Testis (tissue), 3 donors: ENCODE data around the gene FGF12. TPM values are rescaled to one million over a fixed set of nuclear protein-coding genes. Genes with fewer than 3 reads are reported as not detected.

Experiments used
- DNase-seq: peaks from one replicate; pipeline ENCODE4 v3.0.0-alpha.2; 2019
- H3K27ac ChIP-seq, 2 donors: fragments of 200-600 bp; sonication (generic); one replicate each; pipeline ENCODE4 v1.5.1; 2019
- H3K27me3 ChIP-seq: fragments of 200-600 bp; sonication (generic); one replicate; pipeline ENCODE4 v1.5.1; 2019
- H3K36me3 ChIP-seq: fragments of 200-600 bp; sonication (generic); one replicate; pipeline ENCODE4 v1.5.1; 2017; ENCODE audit warnings: low read depth; ENCODE audit errors: missing control alignments
- H3K4me1 ChIP-seq: fragments of 200-600 bp; sonication (generic); one replicate; pipeline ENCODE4 v1.5.1; 2019
- H3K4me3 ChIP-seq, 2 donors: fragments of 200-600 bp; sonication (generic); one replicate each; pipeline ENCODE4 v1.5.1; 2017 to 2019
- H3K9me3 ChIP-seq: fragments of 200-600 bp; sonication (generic); one replicate; pipeline ENCODE4 v1.5.1; 2017
- CTCF ChIP-seq, 3 experiments: fragments of 450-650 bp in 2 of 3; fragments of 200-600 bp in 1 of 3; sonication (generic) in 1 of 3; IDR thresholded peaks; one replicate each; pipeline ENCODE4 v1.5.1; 2016 to 2019; ENCODE audit warnings: antibody characterized with exemption in 3 of 3, mild to moderate bottlenecking in 2 of 3, moderate library complexity in 1 of 3
- POLR2A ChIP-seq: fragments of 450-650 bp; IDR thresholded peaks from one replicate; pipeline ENCODE4 v1.6.1; 2017; ENCODE audit warnings: antibody characterized with exemption, mild to moderate bottlenecking, moderate library complexity
- WGBS, 2 donors: methylation state at CpG; one replicate each; pipeline ENCODE4 v1.1.5; 2018; 5-methylcytosine and 5-hydroxymethylcytosine counted together
- intact Hi-C: fragments of 100-400 bp; cut with DNase I; formaldehyde crosslinking; loops from one replicate; pipeline ENCODE4 v1.15.1; 2023; ENCODE audit warnings: low total_unique reads
- polyA plus RNA-seq: library from polyadenylated mRNA; stranded (reverse); fragments of 350-450 nt; fragmentation: Illumina TruSeq; extraction: RNeasy Lipid Tissue Mini Kit (QIAGEN cat#74804); gene quantifications from one replicate; pipeline ENCODE4 v1.2.3, GENCODE V29; 2014; ENCODE audit warnings: low read depth, low replicate concordance; ENCODE audit not compliant: insufficient read depth
- total RNA-seq, 2 donors: library from RNA; depleted of rRNA; stranded (reverse); fragments of >200 nt; gene quantifications; one replicate each; pipeline ENCODE4 v1.2.3, GENCODE V29; 2016

The FGF12 gene
- total and polyA plus RNA-seq, 3 donors from 2014 or later: 2.3 to 3.3 (median 3.0) TPM

GRCh38 chr3:192296845-192297244, 430.5 kb downstream of the FGF12 start:
- 94 to 95% methylated on average over 4 of the region's 4 CpGs for WGBS, 2 donors

GRCh38 chr3:192284443-192285072, 442.8 kb downstream of the FGF12 start:
- intact Hi-C loops: no loop called here
- no peak for DNase-seq
- Histone ChIP-seq H3K36me3 (no peaks in the 10 kb centered on the region), H3K27me3 (no peaks in the 10 kb centered on the region), H3K4me3 (no peak overlapping the region), H3K4me1 (no peaks in the 10 kb centered on the region), H3K9me3 (no peaks in the 10 kb centered on the region), H3K27ac (no peak overlapping the region)
- WGBS, 2 donors: 96 to 100% methylated on average over 2 of the region's 2 CpGs
- TF ChIP-seq POLR2A (no peak), CTCF (IDR thresholded peaks at IDR 0.05) (no peak)

More at GRCh38 chr3:192296845-192297244, 430.5 kb downstream of the FGF12 start:
- TF ChIP-seq CTCF (IDR thresholded peaks at IDR 0.05): no peak
- TF ChIP-seq POLR2A: no peak
- Histone ChIP-seq H3K27me3 (no peaks in the 10 kb centered on the region), H3K4me1 (no peaks in the 10 kb centered on the region), H3K9me3 (no peaks in the 10 kb centered on the region), H3K4me3 (no peak overlapping the region), H3K36me3 (no peaks in the 10 kb centered on the region), H3K27ac (no peak overlapping the region)
- intact Hi-C loops: no loop called here
- no peak for DNase-seq

GRCh38 chr3:192281207-192281880, 446.0 kb downstream of the FGF12 start:
- WGBS, 2 donors: 75 to 82% methylated on average over 6 of the region's 6 CpGs
- TF ChIP-seq POLR2A: no peak
- TF ChIP-seq CTCF (IDR thresholded peaks at IDR 0.05): no peak
- no peak for DNase-seq
- H3K4me3 ChIP-seq: no peak overlapping the region
- no peaks in the 10 kb centered on the region for H3K27me3 ChIP-seq
- H3K27ac ChIP-seq: no peak overlapping the region
- intact Hi-C loops: no loop called here
- no peaks in the 10 kb centered on the region for H3K4me1 ChIP-seq
- H3K36me3 ChIP-seq: no peaks in the 10 kb centered on the region
- no peaks in the 10 kb centered on the region for H3K9me3 ChIP-seq

- no peaks in the 10 kb centered on the region for H3K9me3 ChIP-seq
- H3K27me3 ChIP-seq: no peaks in the 10 kb centered on the region
- H3K36me3 ChIP-seq: no peaks in the 10 kb centered on the region
- 85 to 95% methylated on average over 1 of the region's 1 CpG for WGBS, 2 donors
- no peaks in the 10 kb centered on the region for H3K4me1 ChIP-seq
- no peak for TF ChIP-seq POLR2A
- TF ChIP-seq CTCF (IDR thresholded peaks at IDR 0.05): no peak
- H3K4me3 ChIP-seq: no peak overlapping the region
- DNase-seq: no peak
- intact Hi-C loops: no loop called here
- no peak overlapping the region for H3K27ac ChIP-seq
These were observed 447.7 kb downstream of the FGF12 start for GRCh38 chr3:192279664-192280063.
